WTC11 (cell line): ENCODE results near the gene SLC25A48. TPM values are rescaled to one million over a fixed set of nuclear protein-coding genes. Genes with fewer than 3 reads are reported as not detected.

Experiments used
- ATAC-seq: fragments of 200-7000 bp; cut with Tn5 transposase; 2 replicates; pipeline ENCODE4 v1.10.0; 2021; ENCODE audit warnings: mild to moderate bottlenecking, moderate library complexity
- CTCF ChIA-PET: fragments of 300-600 bp; sonication (Branson Sonifier 250); formaldehyde crosslinking; loops from one replicate; lab custom pipeline; 2021; ENCODE audit warnings: antibody characterized with exemption; lab: Charles Lee
- POLR2A ChIA-PET: fragments of 350-600 bp; sonication (Branson Sonifier 250); formaldehyde crosslinking; loops from one replicate; lab custom pipeline; 2021; ENCODE audit warnings: antibody characterized with exemption; lab: Charles Lee
- DNase-seq: peaks from one replicate; pipeline ENCODE4 v3.0.0; 2021; ENCODE audit warnings: low spot score
- H3K27ac Mint-ChIP-seq: 2 replicates; pipeline ENCODE4 v1.8.0; 2021; ENCODE audit warnings: mixed read lengths
- H3K27me3 Mint-ChIP-seq: 2 replicates; pipeline ENCODE4 v1.8.0; 2021; ENCODE audit warnings: low read depth, mild to moderate bottlenecking, moderate library complexity, mixed read lengths
- H3K36me3 Mint-ChIP-seq: 2 replicates; pipeline ENCODE4 v1.8.0; 2021; ENCODE audit warnings: mixed read lengths
- H3K4me1 Mint-ChIP-seq: 2 replicates; pipeline ENCODE4 v1.8.0; 2022; ENCODE audit warnings: mixed read lengths
- H3K4me3 Mint-ChIP-seq: 2 replicates; pipeline ENCODE4 v1.8.0; 2021; ENCODE audit warnings: mild to moderate bottlenecking, moderate library complexity, mixed read lengths
- H3K9me3 Mint-ChIP-seq: 2 replicates; pipeline ENCODE4 v1.8.0; 2021; ENCODE audit warnings: mixed read lengths
- ARID4B ChIP-seq: sonication (generic); formaldehyde crosslinking; IDR thresholded peaks from 2 replicates; pipeline ENCODE4 v1.8.0; 2023; ENCODE audit warnings: missing genetic modification reagents, mild to moderate bottlenecking, borderline replicate concordance
- ATF1 ChIP-seq: sonication (generic); formaldehyde crosslinking; IDR thresholded peaks from 2 replicates; pipeline ENCODE4 v1.8.1; 2023; ENCODE audit warnings: mild to moderate bottlenecking, moderate library complexity, missing genetic modification reagents
- ETV6 ChIP-seq: sonication (generic); formaldehyde crosslinking; IDR thresholded peaks from 2 replicates; pipeline ENCODE4 v1.8.1; 2022; ENCODE audit warnings: mild to moderate bottlenecking, missing genetic modification reagents
- FOXJ3 ChIP-seq: sonication (generic); formaldehyde crosslinking; IDR thresholded peaks from 2 replicates; pipeline ENCODE4 v1.9.0; 2021; ENCODE audit warnings: missing genetic modification reagents, mild to moderate bottlenecking, borderline replicate concordance
- FOXK1 ChIP-seq: sonication (generic); formaldehyde crosslinking; IDR thresholded peaks from 2 replicates; pipeline ENCODE4 v1.8.0; 2022; ENCODE audit warnings: mild to moderate bottlenecking, moderate library complexity, missing genetic modification reagents
- IRF2 ChIP-seq: sonication (generic); formaldehyde crosslinking; IDR thresholded peaks from 2 replicates; pipeline ENCODE4 v1.8.0; 2022; ENCODE audit warnings: low read depth, missing genetic modification reagents, borderline replicate concordance
- KAT7 ChIP-seq: sonication (generic); formaldehyde crosslinking; IDR thresholded peaks from 2 replicates; pipeline ENCODE4 v1.8.1; 2023; ENCODE audit warnings: missing genetic modification reagents, mild to moderate bottlenecking, borderline replicate concordance
- MXD4 ChIP-seq: fragments of 250-450 bp; sonication (Bioruptor Pico); IDR thresholded peaks from 2 replicates; pipeline ENCODE4 v1.8.0; 2021; ENCODE audit warnings: mild to moderate bottlenecking, moderate library complexity, borderline replicate concordance
- MYBL2 ChIP-seq: sonication (generic); formaldehyde crosslinking; IDR thresholded peaks from 2 replicates; pipeline ENCODE4 v1.8.1; 2023; ENCODE audit warnings: mild to moderate bottlenecking, moderate library complexity, missing genetic modification reagents
- NFATC4 ChIP-seq: fragments of 250-450 bp; sonication (Bioruptor Pico); IDR thresholded peaks from 2 replicates; pipeline ENCODE4 v1.9.0; 2021; ENCODE audit warnings: mild to moderate bottlenecking
- OVOL2 ChIP-seq: fragments of 250-450 bp; sonication (Bioruptor Pico); IDR thresholded peaks from 2 replicates; pipeline ENCODE4 v1.9.0; 2021; ENCODE audit warnings: mild to moderate bottlenecking, borderline replicate concordance
- TCF7 ChIP-seq: sonication (generic); formaldehyde crosslinking; IDR thresholded peaks from 2 replicates; pipeline ENCODE4 v1.8.0; 2022; ENCODE audit warnings: mild to moderate bottlenecking, low read depth, missing genetic modification reagents, moderate library complexity
- TEAD4 ChIP-seq: sonication (generic); formaldehyde crosslinking; IDR thresholded peaks from 2 replicates; pipeline ENCODE4 v1.8.0; 2022; ENCODE audit warnings: mild to moderate bottlenecking, missing genetic modification reagents
- TP53 ChIP-seq: sonication (generic); formaldehyde crosslinking; IDR thresholded peaks from 2 replicates; pipeline ENCODE4 v1.8.1; 2023; ENCODE audit warnings: mild to moderate bottlenecking, missing genetic modification reagents
- ZBTB43 ChIP-seq: sonication (generic); formaldehyde crosslinking; IDR thresholded peaks from 2 replicates; pipeline ENCODE4 v1.8.1; 2023; ENCODE audit warnings: mild to moderate bottlenecking, missing genetic modification reagents
- ZMAT4 ChIP-seq: fragments of 250-450 bp; sonication (Bioruptor Pico); IDR thresholded peaks from 2 replicates; pipeline ENCODE4 v1.9.0; 2021; ENCODE audit warnings: mild to moderate bottlenecking
- ZNF219 ChIP-seq: sonication (generic); formaldehyde crosslinking; IDR thresholded peaks from 2 replicates; pipeline ENCODE4 v1.8.0; 2023; ENCODE audit warnings: missing genetic modification reagents, mild to moderate bottlenecking, borderline replicate concordance
- ZNF396 ChIP-seq: fragments of 250-450 bp; sonication (Bioruptor Pico); IDR thresholded peaks from 2 replicates; pipeline ENCODE4 v1.8.0; 2021; ENCODE audit warnings: mild to moderate bottlenecking, moderate library complexity, borderline replicate concordance
- ZNF512 ChIP-seq: sonication (generic); formaldehyde crosslinking; IDR thresholded peaks from 2 replicates; pipeline ENCODE4 v1.8.1; 2022; ENCODE audit warnings: missing genetic modification reagents, borderline replicate concordance
- ZNF671 ChIP-seq: fragments of 250-450 bp; sonication (Bioruptor Pico); IDR thresholded peaks from 2 replicates; pipeline ENCODE4 v1.8.0; 2021; ENCODE audit warnings: mild to moderate bottlenecking
- total RNA-seq: library from RNA; stranded (reverse); gene quantifications from 3 replicates; pipeline ENCODE4 v1.2.3, GENCODE V29; 2021
- TF ChIP-seq, protein P1 (sequence below): fragments of 250-450 bp; sonication (Bioruptor Pico); IDR thresholded peaks from 2 replicates; pipeline ENCODE4 v1.9.0; 2021; ENCODE audit warnings: moderate library complexity, mild to moderate bottlenecking, inconsistent platforms, borderline replicate concordance
- TF ChIP-seq, protein P2 (sequence below): sonication (generic); formaldehyde crosslinking; IDR thresholded peaks from 2 replicates; pipeline ENCODE4 v1.8.0; 2022; ENCODE audit warnings: mild to moderate bottlenecking, missing genetic modification reagents
- TF ChIP-seq, protein P3 (sequence below): sonication (generic); formaldehyde crosslinking; conservative IDR thresholded peaks from 2 replicates; pipeline ENCODE4 v1.8.1; 2023; ENCODE audit warnings: mild to moderate bottlenecking, low read depth, missing genetic modification reagents, moderate library complexity
- TF ChIP-seq, protein P4 (sequence below): sonication (generic); formaldehyde crosslinking; IDR thresholded peaks from 2 replicates; pipeline ENCODE4 v1.8.1; 2022; ENCODE audit warnings: low read depth, mild to moderate bottlenecking, moderate library complexity, missing genetic modification reagents, borderline replicate concordance

Gene SLC25A48
- total RNA-seq, 1 experiment from 2014 or later: 1.1 TPM

DNA sequence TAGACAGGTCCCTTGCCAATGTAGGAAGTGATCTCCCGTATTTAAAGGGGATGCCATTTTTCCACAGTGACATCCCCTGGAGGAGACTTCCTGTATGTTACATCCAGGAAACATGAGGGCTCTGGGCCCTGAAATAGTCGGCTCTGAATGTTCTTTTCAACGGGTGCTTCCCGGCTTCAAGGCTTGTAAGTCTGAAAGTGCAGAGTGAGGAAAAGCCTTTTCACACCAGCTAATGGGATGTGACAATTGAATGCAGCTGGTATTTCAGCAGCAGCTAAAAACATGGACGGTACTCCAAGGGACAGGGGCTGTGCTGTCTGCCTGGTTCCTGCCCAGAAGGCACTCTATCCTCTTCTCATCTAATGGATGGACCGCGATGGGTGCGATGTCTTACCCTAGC is 59.8 kb downstream of the SLC25A48 start (continued):
- TF ChIP-seq, protein P1, sequence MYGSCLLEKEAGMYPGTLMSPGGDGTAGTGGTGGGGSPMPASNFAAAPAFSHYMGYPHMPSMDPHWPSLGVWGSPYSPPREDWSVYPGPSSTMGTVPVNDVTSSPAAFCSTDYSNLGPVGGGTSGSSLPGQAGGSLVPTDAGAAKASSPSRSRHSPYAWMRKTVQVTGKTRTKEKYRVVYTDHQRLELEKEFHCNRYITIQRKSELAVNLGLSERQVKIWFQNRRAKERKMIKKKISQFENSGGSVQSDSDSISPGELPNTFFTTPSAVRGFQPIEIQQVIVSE (CRISPR knock-in tag): no peak
- TF ChIP-seq OVOL2 (no peak), TEAD4 (CRISPR knock-in tag) (no peak), TP53 (CRISPR knock-in tag) (no peak)
- TF ChIP-seq, protein P2, sequence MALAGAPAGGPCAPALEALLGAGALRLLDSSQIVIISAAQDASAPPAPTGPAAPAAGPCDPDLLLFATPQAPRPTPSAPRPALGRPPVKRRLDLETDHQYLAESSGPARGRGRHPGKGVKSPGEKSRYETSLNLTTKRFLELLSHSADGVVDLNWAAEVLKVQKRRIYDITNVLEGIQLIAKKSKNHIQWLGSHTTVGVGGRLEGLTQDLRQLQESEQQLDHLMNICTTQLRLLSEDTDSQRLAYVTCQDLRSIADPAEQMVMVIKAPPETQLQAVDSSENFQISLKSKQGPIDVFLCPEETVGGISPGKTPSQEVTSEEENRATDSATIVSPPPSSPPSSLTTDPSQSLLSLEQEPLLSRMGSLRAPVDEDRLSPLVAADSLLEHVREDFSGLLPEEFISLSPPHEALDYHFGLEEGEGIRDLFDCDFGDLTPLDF: no peak

DNA sequence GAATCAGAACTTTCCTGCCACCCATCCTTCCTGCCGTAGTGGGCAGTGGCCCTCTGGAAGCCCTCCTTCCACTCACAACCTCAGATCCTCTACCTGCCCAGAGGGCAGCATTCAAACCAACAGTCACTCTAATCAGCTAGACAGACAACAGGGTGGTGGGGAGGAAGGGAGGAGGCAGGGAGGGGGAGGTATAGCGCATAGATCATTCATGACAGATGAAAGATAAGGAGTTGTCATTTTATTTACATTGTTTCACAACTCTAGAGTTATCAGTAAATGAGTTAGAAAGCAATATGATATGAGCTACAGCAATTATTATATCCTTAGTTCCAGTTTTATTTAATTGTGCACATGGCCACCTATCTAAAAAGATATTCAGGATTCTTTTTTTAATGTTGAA is 60.3 kb downstream of the SLC25A48 start:
- TF ChIP-seq TCF7: no peak
- TF ChIP-seq, protein P3, sequence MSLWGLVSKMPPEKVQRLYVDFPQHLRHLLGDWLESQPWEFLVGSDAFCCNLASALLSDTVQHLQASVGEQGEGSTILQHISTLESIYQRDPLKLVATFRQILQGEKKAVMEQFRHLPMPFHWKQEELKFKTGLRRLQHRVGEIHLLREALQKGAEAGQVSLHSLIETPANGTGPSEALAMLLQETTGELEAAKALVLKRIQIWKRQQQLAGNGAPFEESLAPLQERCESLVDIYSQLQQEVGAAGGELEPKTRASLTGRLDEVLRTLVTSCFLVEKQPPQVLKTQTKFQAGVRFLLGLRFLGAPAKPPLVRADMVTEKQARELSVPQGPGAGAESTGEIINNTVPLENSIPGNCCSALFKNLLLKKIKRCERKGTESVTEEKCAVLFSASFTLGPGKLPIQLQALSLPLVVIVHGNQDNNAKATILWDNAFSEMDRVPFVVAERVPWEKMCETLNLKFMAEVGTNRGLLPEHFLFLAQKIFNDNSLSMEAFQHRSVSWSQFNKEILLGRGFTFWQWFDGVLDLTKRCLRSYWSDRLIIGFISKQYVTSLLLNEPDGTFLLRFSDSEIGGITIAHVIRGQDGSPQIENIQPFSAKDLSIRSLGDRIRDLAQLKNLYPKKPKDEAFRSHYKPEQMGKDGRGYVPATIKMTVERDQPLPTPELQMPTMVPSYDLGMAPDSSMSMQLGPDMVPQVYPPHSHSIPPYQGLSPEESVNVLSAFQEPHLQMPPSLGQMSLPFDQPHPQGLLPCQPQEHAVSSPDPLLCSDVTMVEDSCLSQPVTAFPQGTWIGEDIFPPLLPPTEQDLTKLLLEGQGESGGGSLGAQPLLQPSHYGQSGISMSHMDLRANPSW (CRISPR knock-in tag): no peak
- no peak for TF ChIP-seq ARID4B (CRISPR knock-in tag)
- no peak for TF ChIP-seq ZMAT4 (CRISPR knock-in tag)
- no peak for TF ChIP-seq FOXK1
- TF ChIP-seq ETV6 (CRISPR knock-in tag): no peak
- TF ChIP-seq ZNF671 (CRISPR knock-in tag): no peak
- TF ChIP-seq NFATC4 (CRISPR knock-in tag): no peak
- no peak for TF ChIP-seq ATF1 (CRISPR knock-in tag)
- no peak for TF ChIP-seq ZBTB43 (CRISPR knock-in tag)
- TF ChIP-seq KAT7: no peak
- TF ChIP-seq MYBL2: no peak
- no peak for TF ChIP-seq MXD4 (CRISPR knock-in tag)
- no peak for TF ChIP-seq ZNF512 (CRISPR knock-in tag)
- TF ChIP-seq, protein P4, sequence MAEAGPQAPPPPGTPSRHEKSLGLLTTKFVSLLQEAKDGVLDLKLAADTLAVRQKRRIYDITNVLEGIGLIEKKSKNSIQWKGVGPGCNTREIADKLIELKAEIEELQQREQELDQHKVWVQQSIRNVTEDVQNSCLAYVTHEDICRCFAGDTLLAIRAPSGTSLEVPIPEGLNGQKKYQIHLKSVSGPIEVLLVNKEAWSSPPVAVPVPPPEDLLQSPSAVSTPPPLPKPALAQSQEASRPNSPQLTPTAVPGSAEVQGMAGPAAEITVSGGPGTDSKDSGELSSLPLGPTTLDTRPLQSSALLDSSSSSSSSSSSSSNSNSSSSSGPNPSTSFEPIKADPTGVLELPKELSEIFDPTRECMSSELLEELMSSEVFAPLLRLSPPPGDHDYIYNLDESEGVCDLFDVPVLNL (CRISPR knock-in tag): no peak
- TF ChIP-seq ZNF396: no peak
- no peak for TF ChIP-seq ZNF219
- TF ChIP-seq IRF2 (CRISPR knock-in tag): no peak
- no peak for TF ChIP-seq FOXJ3 (CRISPR knock-in tag)
- TF ChIP-seq, all 79 proteins: peak for 0
- no peaks in the 10 kb centered on the region for H3K9me3 Mint-ChIP-seq

More for the DNA sequence above, 60.3 kb downstream of the SLC25A48 start:
- ChIA-PET POLR2A (no interaction called here), CTCF (no interaction called here)
- Mint-ChIP-seq H3K4me1 (no peaks in the 10 kb centered on the region), H3K27me3 (peaks cover 6% of the 10 kb centered on the region), H3K36me3 (no peaks in the 10 kb centered on the region), H3K27ac (no peak overlapping the region), H3K4me3 (no peak overlapping the region)
- ATAC-seq (no peak), DNase-seq (no peak)
